ENCODE measurements around the gene EXO5. TPM values are rescaled to one million over a fixed set of nuclear protein-coding genes. Genes with fewer than 3 reads are reported as not detected.

Gene EXO5
- total RNA-seq, 1 donor from 2014 or later = 16.4 TPM

DNA sequence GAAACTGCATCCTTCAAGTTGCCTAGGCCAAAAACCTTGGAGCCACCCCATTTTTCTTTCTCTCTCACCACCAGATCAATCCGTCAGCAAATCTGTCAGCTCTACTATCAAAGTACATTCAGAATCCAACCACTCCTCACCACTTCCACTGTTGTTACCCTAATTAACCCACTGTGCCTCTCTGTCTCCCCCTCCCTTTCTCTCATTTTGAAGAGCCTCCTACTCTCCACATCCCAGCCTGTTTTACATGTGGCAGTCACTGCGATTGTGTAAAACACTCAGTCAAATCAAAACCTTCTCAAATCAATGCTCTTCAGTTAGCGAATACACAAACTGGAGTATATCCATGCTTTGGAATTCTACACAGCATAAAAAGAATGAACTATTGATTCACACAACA, 55.9 kb downstream of the EXO5 start:
- no peak overlapping the region for H3K27ac Mint-ChIP-seq
- no peaks in the 10 kb centered on the region for H3K36me3 Mint-ChIP-seq (ENCODE audit: insufficient read depth)
- H3K27me3 Mint-ChIP-seq = peaks cover 7% of the 10 kb centered on the region
- H3K4me1 Mint-ChIP-seq (ENCODE audit: low read depth) = no peaks in the 10 kb centered on the region
- H3K4me3 Mint-ChIP-seq (ENCODE audit: low read depth) = no peak overlapping the region
- peaks cover 7% of the 10 kb centered on the region for H3K9me3 Mint-ChIP-seq (ENCODE audit: low read depth)
- TF ChIP-seq, protein P1, sequence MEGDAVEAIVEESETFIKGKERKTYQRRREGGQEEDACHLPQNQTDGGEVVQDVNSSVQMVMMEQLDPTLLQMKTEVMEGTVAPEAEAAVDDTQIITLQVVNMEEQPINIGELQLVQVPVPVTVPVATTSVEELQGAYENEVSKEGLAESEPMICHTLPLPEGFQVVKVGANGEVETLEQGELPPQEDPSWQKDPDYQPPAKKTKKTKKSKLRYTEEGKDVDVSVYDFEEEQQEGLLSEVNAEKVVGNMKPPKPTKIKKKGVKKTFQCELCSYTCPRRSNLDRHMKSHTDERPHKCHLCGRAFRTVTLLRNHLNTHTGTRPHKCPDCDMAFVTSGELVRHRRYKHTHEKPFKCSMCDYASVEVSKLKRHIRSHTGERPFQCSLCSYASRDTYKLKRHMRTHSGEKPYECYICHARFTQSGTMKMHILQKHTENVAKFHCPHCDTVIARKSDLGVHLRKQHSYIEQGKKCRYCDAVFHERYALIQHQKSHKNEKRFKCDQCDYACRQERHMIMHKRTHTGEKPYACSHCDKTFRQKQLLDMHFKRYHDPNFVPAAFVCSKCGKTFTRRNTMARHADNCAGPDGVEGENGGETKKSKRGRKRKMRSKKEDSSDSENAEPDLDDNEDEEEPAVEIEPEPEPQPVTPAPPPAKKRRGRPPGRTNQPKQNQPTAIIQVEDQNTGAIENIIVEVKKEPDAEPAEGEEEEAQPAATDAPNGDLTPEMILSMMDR (IDR thresholded peaks at IDR 0.05; ENCODE audit: unreplicated experiment) = no peak
- DNase-seq (ENCODE audit: low spot score, unreplicated experiment) = no peak

DNA sequence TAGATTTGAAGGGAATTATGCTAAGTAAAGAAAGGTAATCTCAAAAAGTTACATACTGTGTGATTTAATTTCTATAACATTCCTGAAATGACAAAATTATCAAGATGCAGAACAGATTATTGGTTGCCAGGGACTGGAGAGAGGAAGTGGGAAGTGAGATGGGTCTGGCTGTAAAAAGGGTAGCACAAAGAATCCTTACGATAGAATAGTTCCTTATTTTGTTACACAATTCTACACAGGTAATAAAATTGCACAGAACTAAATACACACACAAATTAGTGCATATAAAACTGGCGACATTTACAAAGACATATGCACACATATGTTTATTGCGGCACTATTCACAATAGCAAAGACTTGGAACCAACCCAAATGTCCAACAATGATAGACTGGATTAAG, 56.3 kb downstream of the EXO5 start:
- H3K36me3 Mint-ChIP-seq (ENCODE audit: insufficient read depth) = no peaks in the 10 kb centered on the region
- H3K4me3 Mint-ChIP-seq (ENCODE audit: low read depth) = no peak overlapping the region
- H3K4me1 Mint-ChIP-seq (ENCODE audit: low read depth) = no peaks in the 10 kb centered on the region
- no peak overlapping the region for H3K27ac Mint-ChIP-seq
- no peak for DNase-seq (ENCODE audit: low spot score, unreplicated experiment)
- TF ChIP-seq, protein P1 (IDR thresholded peaks at IDR 0.05; ENCODE audit: unreplicated experiment) = no peak
- peaks cover 4% of the 10 kb centered on the region for H3K9me3 Mint-ChIP-seq (ENCODE audit: low read depth)
- H3K27me3 Mint-ChIP-seq = peaks cover 7% of the 10 kb centered on the region

Other genes with a start within 250 kb of the EXO5 start
- gene COL9A2, start 191.5 kb upstream of the EXO5 start, total RNA-seq = 48.1 and 53.8 TPM in 2 replicates
- gene SMAP2, start 135.0 kb upstream of the EXO5 start, total RNA-seq = 27.1 and 30.3 TPM in 2 replicates
- gene ZFP69B, start 58.3 kb upstream of the EXO5 start, total RNA-seq = 10.5 and 11.1 TPM in 2 replicates
- gene ZFP69, start 31.5 kb upstream of the EXO5 start, total RNA-seq = 4.6 and 5.2 TPM in 2 replicates
- gene ZNF684, start 22.9 kb downstream of the EXO5 start, total RNA-seq = 5.0 and 5.2 TPM in 2 replicates
- gene RIMS3, start 156.9 kb downstream of the EXO5 start, total RNA-seq = 7.0 and 7.2 TPM in 2 replicates
- 73.4 and 74.9 TPM in 2 replicates for gene NFYC, start 182.9 kb downstream of the EXO5 start, total RNA-seq

Measured in progenitor cell of endocrine pancreas (in vitro differentiated cells).